Activated CD8-positive, alpha-beta T cell treated with anti-CD3 and anti-CD28 coated beads for 36 hours (primary cell): ENCODE measurements around the gene DCAF11. TPM values are rescaled to one million over a fixed set of nuclear protein-coding genes. Genes with fewer than 3 reads are reported as not detected.

Experiments
- ATAC-seq: fragments of 200-7000 bp; cut with Tn5 transposase; one replicate; pipeline ENCODE4 v1.10.0; 2021; ENCODE audit warnings: mild to moderate bottlenecking, moderate library complexity
- CTCF ChIA-PET: fragments of 350-600 bp; sonication (Branson Sonifier 250); formaldehyde crosslinking; loops from one replicate; lab custom pipeline; 2021; ENCODE audit warnings: antibody characterized with exemption; lab: Charles Lee
- POLR2A ChIA-PET: fragments of 350-600 bp; sonication (Branson Sonifier 250); formaldehyde crosslinking; loops from one replicate; lab custom pipeline; 2021; ENCODE audit warnings: antibody characterized with exemption; lab: Charles Lee
- DNase-seq: peaks from one replicate; pipeline ENCODE4 v3.0.0-alpha.2; 2020
- H3K27ac Mint-ChIP-seq: one replicate; pipeline ENCODE4 v1.8.0; 2021; ENCODE audit warnings: mild to moderate bottlenecking, mixed read lengths
- H3K27me3 Mint-ChIP-seq: one replicate; pipeline ENCODE4 v1.8.0; 2021; ENCODE audit warnings: mixed read lengths
- H3K36me3 Mint-ChIP-seq: one replicate; pipeline ENCODE4 v1.8.0; 2021; ENCODE audit warnings: low read depth, mixed read lengths
- H3K4me1 Mint-ChIP-seq: one replicate; pipeline ENCODE4 v1.8.0; 2021; ENCODE audit warnings: low read depth, mixed read lengths
- H3K4me3 Mint-ChIP-seq: one replicate; pipeline ENCODE4 v1.8.0; 2021; ENCODE audit warnings: mild to moderate bottlenecking, moderate library complexity, mixed read lengths
- H3K9me3 Mint-ChIP-seq: one replicate; pipeline ENCODE4 v1.8.0; 2021; ENCODE audit warnings: mixed read lengths
- CTCF ChIP-seq: fragments of 200-600 bp; IDR thresholded peaks from one replicate; pipeline ENCODE4 v1.8.0; 2022; ENCODE audit warnings: antibody characterized with exemption, mild to moderate bottlenecking
- intact Hi-C: fragments of 100-400 bp; cut with micrococcal nuclease; formaldehyde crosslinking; loops from one replicate; pipeline ENCODE4 v1.10.0; 2022
- microRNA-seq: library from miRNA; unstranded; fragments of <30 nt; microRNA quantifications from one replicate; pipeline ENCODE4 v1.2.0, GENCODE V29; 2022; ENCODE audit warnings: borderline microRNAs expressed, borderline replicate concordance
- total RNA-seq, 2 experiments: library from RNA; stranded (reverse); gene quantifications; one replicate each; pipeline ENCODE4 v1.2.3, GENCODE V29; 2021

Gene DCAF11
- total RNA-seq, 2 experiments from 2014 or later = 59.9 to 63.9 TPM

DNA sequence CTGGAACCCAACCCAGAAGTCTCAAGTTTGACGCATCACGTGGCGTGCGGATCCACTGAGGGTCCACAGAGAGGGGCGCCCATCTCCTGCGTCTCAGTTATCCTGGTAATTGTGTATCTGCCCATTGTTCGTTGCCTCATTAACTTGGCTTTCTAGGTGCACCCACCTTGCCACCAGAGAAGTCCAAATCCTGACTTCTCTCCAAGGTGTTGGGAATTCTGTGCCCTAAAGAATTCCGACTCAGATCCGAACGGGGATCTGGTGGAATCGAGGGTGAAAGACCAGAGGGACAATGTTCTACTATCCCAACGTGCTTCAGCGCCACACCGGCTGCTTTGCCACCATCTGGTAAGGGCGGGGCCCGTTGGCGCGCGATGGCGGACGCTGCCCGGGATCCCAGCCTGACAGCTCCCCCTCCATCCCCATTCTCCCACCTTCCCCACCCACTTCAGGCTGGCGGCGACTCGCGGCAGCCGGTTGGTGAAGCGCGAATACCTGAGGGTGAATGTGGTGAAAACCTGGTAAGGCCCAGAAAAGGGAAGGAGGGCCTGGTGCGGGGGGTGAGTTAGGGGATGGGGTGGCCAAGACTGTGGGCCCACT, 57.8 kb downstream of the DCAF11 start:
- H3K9me3 Mint-ChIP-seq = no peaks in the 10 kb centered on the region
- H3K36me3 Mint-ChIP-seq = peaks cover 23% of the 10 kb centered on the region
- peaks cover 18% of the 10 kb centered on the region for H3K4me1 Mint-ChIP-seq
- peak overlapping the region; percentile 77 for H3K4me3 Mint-ChIP-seq
- H3K27ac Mint-ChIP-seq = peak overlapping the region; percentile 42
- intact Hi-C loops = no loop called here
- no peak for TF ChIP-seq CTCF
- no peaks in the 10 kb centered on the region for H3K27me3 Mint-ChIP-seq
- DNase-seq = no peak
- ChIA-PET CTCF (interaction anchor here (0.9 to 2.1 kb wide), 5 partner anchors 12 to 136 kb away, joined by 3 to 10 read pairs (median 3); partner anchors contain the start of gene IRF9), POLR2A (interaction anchor here (0.6 to 9.6 kb wide), 6 partner anchors 8 to 25 kb away, joined by 3 to 163 read pairs (median 6); partner anchors contain the start of genes IPO4, IRF9, RNF31 and TM9SF1)
- ATAC-seq = no peak

GRCh38 chr14:24172871-24173281, 58.3 kb downstream of the DCAF11 start:
- Mint-ChIP-seq H3K27ac (peak overlapping the region; percentile 34), H3K4me3 (peak overlapping the region; percentile 77), H3K4me1 (peaks cover 14% of the 10 kb centered on the region), H3K27me3 (no peaks in the 10 kb centered on the region), H3K9me3 (no peaks in the 10 kb centered on the region), H3K36me3 (peaks cover 19% of the 10 kb centered on the region)
- ChIA-PET POLR2A (interaction anchor here (0.7 to 9.6 kb wide), 5 partner anchors 8 to 22 kb away, joined by 4 to 163 read pairs (median 9); partner anchors contain the start of genes IPO4, IRF9 and TM9SF1), CTCF (interaction anchor here (0.9 to 2.1 kb wide), 6 partner anchors 8 to 136 kb away, joined by 3 to 10 read pairs (median 3); partner anchors contain the start of gene IRF9)
- intact Hi-C loops = no loop called here
- ATAC-seq (no peak), DNase-seq (no peak)
- TF ChIP-seq CTCF = no peak

Small RNAs within 50 kb of the gene (microRNA-seq; reads per million reads assigned to microRNA genes)
- gene MIR7703 = not detected

Other genes starting within 250 kb of the DCAF11 start
- 10 to 100 TPM; 19.9 to 21.7 TPM for gene DHRS4, start 161.0 kb upstream of the DCAF11 start, total RNA-seq
- gene DHRS4L2, start 125.8 kb upstream of the DCAF11 start, total RNA-seq = 10 to 100 TPM; 20.8 to 24.3 TPM
- under 1 TPM; 0.63 to 0.83 TPM for gene CARMIL3, start 62.8 kb upstream of the DCAF11 start, total RNA-seq
- gene CPNE6, start 43.2 kb upstream of the DCAF11 start, total RNA-seq = not detected
- 10 to 100 TPM; 90.3 to 93.1 TPM for gene PCK2, start 20.5 kb upstream of the DCAF11 start, total RNA-seq
- 1 to 10 TPM; 1.8 to 2.5 TPM for gene NRL, start 172 bp downstream of the DCAF11 start, total RNA-seq
- under 1 TPM; 0.56 to 0.69 TPM for gene FITM1, start 15.9 kb downstream of the DCAF11 start, total RNA-seq
- gene PSME1, start 21.4 kb downstream of the DCAF11 start, total RNA-seq = 100 to 1,000 TPM; 451 to 460 TPM
- gene EMC9, start 26.8 kb downstream of the DCAF11 start, total RNA-seq = 10 to 100 TPM; 39.0 to 39.9 TPM
- gene PSME2, start 31.8 kb downstream of the DCAF11 start, total RNA-seq = 100 to 1,000 TPM; 440 TPM
- gene RNF31, start 32.7 kb downstream of the DCAF11 start, total RNA-seq = 10 to 100 TPM; 71.6 to 75.0 TPM
- gene IRF9, start 46.5 kb downstream of the DCAF11 start, total RNA-seq = 100 to 1,000 TPM; 112 to 118 TPM
- gene REC8, start 57.3 kb downstream of the DCAF11 start, total RNA-seq = 10 to 100 TPM; 25.0 to 32.9 TPM
- gene IPO4, start 74.0 kb downstream of the DCAF11 start, total RNA-seq = 100 to 1,000 TPM in 1 of 2 experiments, 10 to 100 TPM in 1; 98.4 to 102 TPM
- gene TM9SF1, start 80.7 kb downstream of the DCAF11 start, total RNA-seq = 10 to 100 TPM; 16.3 to 18.0 TPM
- under 1 TPM in 1 of 2 experiments, not detected in 1; 0.18 TPM for gene TSSK4, start 90.9 kb downstream of the DCAF11 start, total RNA-seq
- 10 to 100 TPM; 55.6 to 61.8 TPM for gene CHMP4A, start 98.7 kb downstream of the DCAF11 start, total RNA-seq
- gene MDP1, start 101.3 kb downstream of the DCAF11 start, total RNA-seq = 10 to 100 TPM; 11.2 to 11.3 TPM
- gene NEDD8, start 117.6 kb downstream of the DCAF11 start, total RNA-seq = 100 to 1,000 TPM; 167 to 172 TPM
- gene GMPR2, start 118.2 kb downstream of the DCAF11 start, total RNA-seq = 10 to 100 TPM; 45.6 to 49.3 TPM
- 10 to 100 TPM; 77.4 to 84.9 TPM for gene TINF2, start 127.8 kb downstream of the DCAF11 start, total RNA-seq
- 1 to 10 TPM; 3.0 to 3.1 TPM for gene TGM1, start 148.4 kb downstream of the DCAF11 start, total RNA-seq
- 10 to 100 TPM; 37.6 to 42.7 TPM for gene RABGGTA, start 156.8 kb downstream of the DCAF11 start, total RNA-seq
- 10 to 100 TPM; 11.9 to 13.6 TPM for gene DHRS1, start 185.0 kb downstream of the DCAF11 start, total RNA-seq
- gene NOP9, start 185.1 kb downstream of the DCAF11 start, total RNA-seq = 10 to 100 TPM; 33.5 to 33.6 TPM
- gene CIDEB, start 193.2 kb downstream of the DCAF11 start, total RNA-seq = 10 to 100 TPM; 12.1 to 13.6 TPM
- gene LTB4R2, start 195.4 kb downstream of the DCAF11 start, total RNA-seq = 10 to 100 TPM in 1 of 2 experiments, 1 to 10 TPM in 1; 9.6 to 12.0 TPM
- 10 to 100 TPM; 11.6 to 11.7 TPM for gene LTB4R, start 196.7 kb downstream of the DCAF11 start, total RNA-seq
- 1 to 10 TPM; 1.3 to 1.5 TPM for gene ADCY4, start 220.3 kb downstream of the DCAF11 start, total RNA-seq
- gene RIPK3, start 225.2 kb downstream of the DCAF11 start, total RNA-seq = 1 to 10 TPM; 5.9 to 6.5 TPM